NCI-H226 (cell line): ENCODE data around the gene LPP.

Source experiments
- DNase-seq: peaks from one replicate; pipeline ENCODE4 v3.0.0-alpha.2; 2015

Gene LPP

GRCh38 chr3:188861842-188862744, 708.1 kb downstream of the LPP start:
- DNase-seq, result peak; percentile 36

- no peak for DNase-seq
Measured at GRCh38 chr3:188863999-188864406, 710.0 kb downstream of the LPP start.

GRCh38 chr3:188867691-188868265, 713.8 kb downstream of the LPP start:
- no peak for DNase-seq

- no peak for DNase-seq
Measured at GRCh38 chr3:188868803-188869202, 714.8 kb downstream of the LPP start.

GRCh38 chr3:188869628-188870027, 715.7 kb downstream of the LPP start:
- no peak for DNase-seq

- no peak for DNase-seq
Measured at GRCh38 chr3:188870431-188870830, 716.5 kb downstream of the LPP start.

- DNase-seq, result no peak
Measured at GRCh38 chr3:188874576-188874975, 720.6 kb downstream of the LPP start.

GRCh38 chr3:188875413-188875812, 721.5 kb downstream of the LPP start:
- DNase-seq, result no peak

- no peak for DNase-seq
Measured at GRCh38 chr3:188876370-188876769, 722.4 kb downstream of the LPP start.

GRCh38 chr3:188877381-188877780, 723.4 kb downstream of the LPP start:
- no peak for DNase-seq

GRCh38 chr3:188878076-188878475, 724.1 kb downstream of the LPP start:
- DNase-seq, result no peak

- peak; percentile 77 for DNase-seq
Measured at GRCh38 chr3:188881954-188882641, 728.1 kb downstream of the LPP start.

GRCh38 chr3:188884299-188885043, 730.5 kb downstream of the LPP start:
- DNase-seq, result no peak

GRCh38 chr3:188888321-188889053, 734.5 kb downstream of the LPP start:
- no peak for DNase-seq

- DNase-seq, result no peak
Measured at GRCh38 chr3:188889054-188889491, 735.1 kb downstream of the LPP start.

GRCh38 chr3:188890572-188891270, 736.8 kb downstream of the LPP start:
- peak; percentile 19 for DNase-seq

GRCh38 chr3:188899881-188900280, 745.9 kb downstream of the LPP start:
- DNase-seq, result no peak

- peak; percentile 57 for DNase-seq
Measured at GRCh38 chr3:188900421-188900951, 746.5 kb downstream of the LPP start.

- no peak for DNase-seq
Measured at GRCh38 chr3:188901126-188901525, 747.2 kb downstream of the LPP start.

GRCh38 chr3:188901671-188902287, 747.8 kb downstream of the LPP start:
- DNase-seq, result no peak

GRCh38 chr3:188904670-188905069, 750.7 kb downstream of the LPP start:
- peak; percentile 41 for DNase-seq
